Upper lobe of left lung (tissue), 4 donors: ENCODE results near the gene LRRC45.

Source experiments
- CTCF ChIP-seq, 6 experiments: fragments of 450-650 bp in 4 of 6; fragments of 200-600 bp in 2 of 6; sonication (generic) in 2 of 6; IDR thresholded peaks; one replicate each; pipeline ENCODE4 v1.5.1; 2016 to 2019; ENCODE audit warnings: antibody characterized with exemption in 6 of 6
- POLR2AphosphoS5 ChIP-seq, 2 donors: sonication (generic); formaldehyde crosslinking; IDR thresholded peaks; one replicate each; pipeline ENCODE4 v1.5.1; 2017; ENCODE audit warnings: antibody characterized with exemption in 2 of 2

GRCh38 chr17:82053130-82053529, 30.0 kb downstream of the LRRC45 start:
- TF ChIP-seq CTCF (IDR thresholded peaks at IDR 0.05) (no peak), POLR2AphosphoS5 (IDR thresholded peaks at IDR 0.05) (no peak)
